Thyroid gland (tissue), 4 donors: ENCODE results near the gene CPHXL.

Experiments used
- CTCF ChIP-seq, 6 experiments: fragments of 200-600 bp in 3 of 6; fragments of 450-650 bp in 3 of 6; sonication (generic) in 3 of 6; IDR thresholded peaks; one replicate each; pipeline ENCODE4 v1.5.1; 2016 to 2019; ENCODE audit warnings: antibody characterized with exemption in 6 of 6, mild to moderate bottlenecking in 2 of 6, inconsistent platforms in 1 of 6, moderate library complexity in 1 of 6
- POLR2A ChIP-seq, 2 donors: fragments of 450-650 bp; IDR thresholded peaks; one replicate each; pipeline ENCODE4 v1.6.1; 2017; ENCODE audit warnings: antibody characterized with exemption in 2 of 2, mild to moderate bottlenecking in 2 of 2, moderate library complexity in 1 of 2

- TF ChIP-seq POLR2A (IDR thresholded peaks at IDR 0.05): no peak
- TF ChIP-seq CTCF (IDR thresholded peaks at IDR 0.05): no peak
Measured at GRCh38 chr16:75679366-75679765, 46.9 kb downstream of the CPHXL start.
